Hindlimb muscle (tissue), 1 donor: Measurements from ENCODE around the gene GNPDA2. TPM values are rescaled to one million over a fixed set of nuclear protein-coding genes. Genes with fewer than 3 reads are reported as not detected.

Experiments used
- DNase-seq: peaks from one replicate; pipeline ENCODE4 v3.0.0-alpha.2; 2013
- polyA plus RNA-seq: library from polyadenylated mRNA; unstranded; fragments of 120-200 nt; gene quantifications from one replicate; pipeline ENCODE4 v1.2.1, GENCODE V29; 2013; ENCODE audit not compliant: insufficient read length

GNPDA2 gene
- polyA plus RNA-seq, 1 donor: 17.6 TPM

- DNase-seq: peak; percentile 96
Measured at GRCh38 chr4:44678094-44679041, 48.0 kb downstream of the GNPDA2 start, which contains the start of gene GUF1. TSS of gene GUF1 (plus strand) at chr4:44678420. CDS start at chr4:44678623, 203 bp downstream.

DNA sequence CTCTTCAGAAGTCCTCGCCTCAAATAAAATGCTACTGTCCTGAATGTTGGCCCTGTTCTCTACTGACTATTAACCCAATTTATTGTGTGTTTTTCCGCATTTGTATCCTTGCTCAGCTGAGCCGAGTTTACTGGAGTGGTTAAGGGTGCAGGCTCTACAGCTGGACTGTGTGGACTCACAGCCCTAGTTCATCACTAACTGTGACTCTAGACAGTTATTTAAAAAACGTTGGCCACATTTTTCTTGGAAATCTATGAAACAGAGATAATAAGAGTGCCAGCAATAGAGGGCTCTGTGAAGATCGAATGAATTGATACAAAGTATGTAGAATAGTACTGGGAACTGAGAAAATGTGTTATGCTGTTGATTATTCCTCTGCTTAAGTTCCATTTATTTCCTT is 51.0 kb downstream of the GNPDA2 start:
- no peak for DNase-seq

GRCh38 chr4:44674471-44674870 is 51.9 kb downstream of the GNPDA2 start:
- no peak for DNase-seq

- DNase-seq: no peak
Measured at GRCh38 chr4:44671636-44672035, 54.7 kb downstream of the GNPDA2 start.

- DNase-seq: no peak
Measured at GRCh38 chr4:44670506-44671199, 55.7 kb downstream of the GNPDA2 start.

DNA sequence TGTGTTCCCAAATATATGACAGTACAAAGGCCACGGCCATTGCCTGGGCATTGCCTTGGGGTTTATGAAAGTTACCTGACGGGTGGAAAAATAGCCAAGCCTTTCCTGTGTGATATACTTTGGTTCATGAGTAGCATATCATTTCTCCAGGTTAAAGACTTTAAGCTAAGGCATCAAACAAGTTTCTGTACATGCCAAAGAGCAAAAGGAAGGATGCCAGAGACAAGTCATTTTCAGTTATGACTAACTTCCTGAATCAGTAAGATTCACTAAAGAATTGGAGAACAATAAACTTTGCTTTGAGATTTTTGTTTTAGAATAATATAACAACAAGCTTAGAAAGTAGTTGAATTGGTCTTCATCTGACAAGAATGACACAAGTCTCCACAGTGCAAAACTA is 57.8 kb downstream of the GNPDA2 start:
- DNase-seq: no peak

GRCh38 chr4:44663539-44664263 is 62.7 kb downstream of the GNPDA2 start:
- no peak for DNase-seq

DNA sequence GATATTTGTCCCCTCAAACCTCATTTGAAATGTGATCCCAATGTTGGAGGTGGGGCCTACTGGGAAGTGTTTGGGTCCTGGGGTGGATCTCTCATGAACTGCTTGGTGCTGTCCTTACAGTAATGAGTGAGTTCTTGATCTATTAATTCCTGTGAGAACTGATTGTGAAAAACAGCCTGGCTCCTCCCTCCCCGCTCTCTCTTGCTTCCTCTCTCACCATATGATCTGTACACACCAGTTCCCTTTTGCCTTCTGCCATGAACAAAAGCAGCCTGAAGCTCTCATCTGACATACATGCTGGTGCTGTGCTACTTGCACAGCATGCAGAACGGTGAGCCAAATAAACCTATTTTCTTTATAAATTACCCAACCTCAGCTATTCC is 63.7 kb downstream of the GNPDA2 start:
- no peak for DNase-seq

GRCh38 chr4:44661940-44662622 is 64.3 kb downstream of the GNPDA2 start:
- DNase-seq: no peak

GRCh38 chr4:44660396-44660795 is 66.0 kb downstream of the GNPDA2 start:
- DNase-seq: no peak

- DNase-seq: no peak
Measured at GRCh38 chr4:44652002-44652401, 74.4 kb downstream of the GNPDA2 start.

Other genes starting within 250 kb of the GNPDA2 start
- 6.6 TPM for gene YIPF7, start 74.9 kb downstream of the GNPDA2 start, polyA plus RNA-seq
- gene GUF1, start 48.1 kb downstream of the GNPDA2 start, polyA plus RNA-seq: 19.5 TPM